SU-DHL-6 (cell line): Measurements from ENCODE around the gene SIPA1.

Experiments used
- CTCF ChIP-seq: fragments of 200-600 bp; sonication (generic); IDR thresholded peaks from one replicate; pipeline ENCODE4 v1.5.1; 2017; ENCODE audit warnings: antibody characterized with exemption, mild to moderate bottlenecking, low read length, moderate library complexity; ENCODE audit not compliant: insufficient read depth, poor library complexity, severe bottlenecking
- EZH2phosphoT487 ChIP-seq: fragments of 200-600 bp; sonication (generic), shearing (Covaris generic); conservative IDR thresholded peaks from 2 replicates; pipeline ENCODE4 v1.6.1; 2018; ENCODE audit warnings: mild to moderate bottlenecking, antibody characterized with exemption, low read length, moderate library complexity, mixed read lengths

DNA sequence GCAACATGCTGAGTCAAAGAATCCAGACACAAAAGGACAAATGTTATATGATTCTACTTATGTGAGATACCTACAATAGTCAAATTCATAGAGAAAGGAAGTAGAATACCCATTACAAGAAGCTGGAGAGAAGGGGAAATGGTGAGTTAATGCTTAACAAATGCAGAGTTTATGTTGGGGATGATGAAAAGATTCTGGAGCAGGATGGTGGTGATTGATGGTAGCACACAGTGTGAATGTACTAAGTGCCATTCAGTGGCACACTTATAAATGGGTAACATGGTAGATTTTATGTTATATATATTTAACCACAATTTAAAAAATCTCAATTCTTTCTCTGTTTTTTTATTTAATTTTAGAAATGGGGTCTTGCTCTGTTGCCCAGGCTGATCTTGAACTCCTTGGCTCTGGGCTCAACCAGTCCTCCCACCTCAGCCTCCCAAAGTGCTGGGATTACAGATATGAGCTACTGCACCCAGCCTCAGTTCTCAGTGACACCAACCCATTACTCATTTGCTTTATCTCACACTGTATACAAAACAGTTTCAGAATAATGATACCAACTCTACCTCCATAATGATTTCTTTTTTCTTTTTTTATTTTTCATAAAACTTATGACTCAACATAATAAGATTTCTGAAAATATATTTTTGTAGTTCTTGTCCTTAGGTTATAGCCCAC is 34.4 kb downstream of the SIPA1 start:
- TF ChIP-seq CTCF: no peak
- no peak for TF ChIP-seq EZH2phosphoT487
